Naive thymus-derived CD4-positive, alpha-beta T cell (primary cell): ENCODE data around the gene ARHGAP18. TPM values are rescaled to one million over a fixed set of nuclear protein-coding genes. Genes with fewer than 3 reads are reported as not detected.

ENCODE experiments used
- ATAC-seq: fragments of 150-1000 bp; cut with Tn5 transposase; 2 replicates; pipeline ENCODE4 v1.10.0; 2021; ENCODE audit warnings: mild to moderate bottlenecking, moderate library complexity
- CTCF ChIA-PET: fragments of 350-600 bp; sonication (Branson Sonifier 250); formaldehyde crosslinking; loops from one replicate; lab custom pipeline; 2021; ENCODE audit warnings: antibody characterized with exemption; lab: Charles Lee
- POLR2A ChIA-PET: fragments of 350-600 bp; sonication (Branson Sonifier 250); formaldehyde crosslinking; loops from one replicate; lab custom pipeline; 2021; ENCODE audit warnings: antibody characterized with exemption, inconsistent platforms; lab: Charles Lee
- DNase-seq, 9 donors: peaks; one replicate each; pipeline versions ENCODE4 v3.0.0 to v3.0.0-alpha.2; 2020 to 2022; ENCODE audit warnings: mixed read lengths in 1 of 9
- H3K27ac ChIP-seq: one replicate; pipeline ENCODE4 v1.7.0; 2013; ENCODE audit warnings: mild to moderate bottlenecking, low read depth, low read length, moderate library complexity
- H3K27me3 ChIP-seq, 2 donors: one replicate each; pipeline ENCODE4 v1.7.0; 2013; ENCODE audit warnings: low read length in 2 of 2, mild to moderate bottlenecking in 2 of 2, moderate library complexity in 2 of 2; ENCODE audit not compliant: control insufficient read depth in 2 of 2, insufficient read depth in 2 of 2
- H3K36me3 ChIP-seq, 3 experiments: 1 replicate in 2 of 3; 2 replicates in 1 of 3; pipeline ENCODE4 v1.7.0; 2013; ENCODE audit warnings: low read length in 3 of 3, mild to moderate bottlenecking in 3 of 3, moderate library complexity in 1 of 3; ENCODE audit not compliant: insufficient read depth in 3 of 3, control insufficient read depth in 2 of 3
- H3K4me1 ChIP-seq, 2 donors: one replicate each; pipeline ENCODE4 v1.7.0; 2013; ENCODE audit warnings: low read length in 2 of 2, mild to moderate bottlenecking in 2 of 2, moderate library complexity in 1 of 2; ENCODE audit not compliant: control insufficient read depth in 2 of 2, insufficient read depth in 2 of 2
- H3K4me3 ChIP-seq: 2 replicates; pipeline ENCODE4 v1.7.0; 2013; ENCODE audit warnings: mild to moderate bottlenecking, low read length
- H3K9me3 ChIP-seq, 3 experiments: 1 replicate in 2 of 3; 2 replicates in 1 of 3; pipeline ENCODE4 v1.7.0; 2013; ENCODE audit warnings: low read length in 3 of 3; ENCODE audit not compliant: control insufficient read depth in 2 of 3
- H3K27ac Mint-ChIP-seq, 9 donors: one replicate each; pipeline ENCODE4 v1.8.0; 2020 to 2022; ENCODE audit warnings: mixed read lengths in 9 of 9, mild to moderate bottlenecking in 8 of 9, moderate library complexity in 5 of 9, inconsistent platforms in 2 of 9
- H3K27me3 Mint-ChIP-seq, 5 donors: one replicate each; pipeline ENCODE4 v1.8.0; 2021 to 2022; ENCODE audit warnings: mixed read lengths in 5 of 5, mild to moderate bottlenecking in 1 of 5
- H3K36me3 Mint-ChIP-seq, 5 donors: one replicate each; pipeline ENCODE4 v1.8.0; 2020 to 2022; ENCODE audit warnings: mixed read lengths in 5 of 5, mild to moderate bottlenecking in 3 of 5, inconsistent platforms in 1 of 5
- H3K4me1 Mint-ChIP-seq, 7 donors: one replicate each; pipeline ENCODE4 v1.8.0; 2020 to 2022; ENCODE audit warnings: mixed read lengths in 7 of 7, mild to moderate bottlenecking in 3 of 7, inconsistent platforms in 1 of 7
- H3K4me3 Mint-ChIP-seq, 10 donors: one replicate each; pipeline ENCODE4 v1.8.0; 2020 to 2022; ENCODE audit warnings: mild to moderate bottlenecking in 10 of 10, mixed read lengths in 10 of 10, moderate library complexity in 6 of 10, inconsistent platforms in 2 of 10
- H3K9me3 Mint-ChIP-seq, 11 donors: one replicate each; pipeline ENCODE4 v1.8.0; 2020 to 2022; ENCODE audit warnings: mixed read lengths in 11 of 11, mild to moderate bottlenecking in 4 of 11, inconsistent platforms in 1 of 11, moderate library complexity in 1 of 11
- intact Hi-C, 2 donors: fragments of 100-400 bp; cut with micrococcal nuclease; formaldehyde crosslinking; loops; one replicate each; pipeline ENCODE4 v1.15.1; 2023
- polyA plus RNA-seq, 2 donors: library from polyadenylated mRNA; unstranded; fragments of 300-500 nt; fragmentation: Illumina TruSeq; gene quantifications; one replicate each; pipeline ENCODE4 v1.2.3, GENCODE V29; 2021
- total RNA-seq, 6 experiments: library from RNA in 5 of 6; stranded (reverse) in 5 of 6; gene quantifications; 1 replicate in 5 of 6; 2 replicates in 1 of 6; pipeline ENCODE4 v1.2.3 and lab custom pipeline; 2021 to 2026

The ARHGAP18 gene
- total and polyA plus RNA-seq, 7 experiments from 2014 or later, result 0.53 to 9.4 (median 1.5) TPM

DNA sequence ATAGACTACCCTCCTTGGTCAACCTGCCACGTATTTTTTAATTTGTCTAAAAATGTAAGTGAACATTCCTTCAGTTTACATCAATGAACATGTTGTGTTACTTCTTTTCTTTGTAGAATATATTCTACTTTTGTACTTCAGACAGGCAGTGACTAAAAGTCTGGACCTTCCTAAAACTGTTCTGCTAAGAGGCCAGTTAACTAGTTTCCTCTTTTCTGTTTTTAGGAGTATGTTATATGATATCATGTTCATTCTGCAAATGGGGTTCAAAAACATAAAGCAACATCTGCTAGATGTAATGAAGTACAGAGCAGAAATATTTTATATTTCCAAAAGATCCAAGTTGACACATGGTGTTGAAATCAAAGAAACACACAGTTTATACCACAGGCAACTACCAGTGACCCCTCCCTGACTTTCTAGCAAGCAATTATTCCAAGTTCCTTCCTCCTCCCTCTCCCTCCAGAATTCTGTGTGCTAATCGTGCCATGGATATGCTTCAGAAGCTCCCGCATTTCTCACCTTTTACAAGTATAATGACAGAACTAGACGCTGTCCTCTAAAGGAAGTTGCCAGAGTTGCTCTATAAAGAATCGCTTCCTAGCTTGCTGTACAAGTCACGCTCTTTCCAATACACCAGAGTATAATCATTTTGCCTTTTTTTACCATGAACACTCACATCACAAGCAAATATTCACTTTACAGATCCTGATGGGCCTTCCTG, 64.7 kb downstream of the ARHGAP18 start:
- Histone ChIP-seq H3K27ac (no peak overlapping the region), H3K4me3 (no peak overlapping the region), H3K36me3 (no peaks in the 10 kb centered on the region), H3K9me3 (no peaks in the 10 kb centered on the region), H3K4me1 (no peaks in the 10 kb centered on the region), H3K27me3 (no peaks in the 10 kb centered on the region)
- intact Hi-C loops, result no loop called here
- Mint-ChIP-seq H3K4me3 (no peak overlapping the region), H3K9me3 (no peaks in the 10 kb centered on the region), H3K27ac (peak overlapping the region in 1 of 9 donors; percentile 27), H3K4me1 (peaks cover 0 to 5% (median 0%) of the 10 kb centered on the region in 7 donors), H3K27me3 (peaks cover 0 to 8% (median 0%) of the 10 kb centered on the region in 5 donors), H3K36me3 (peaks cover 0 to 9% (median 0%) of the 10 kb centered on the region in 5 donors)
- no peak for ATAC-seq
- ChIA-PET CTCF (no interaction called here), POLR2A (no interaction called here)
- no peak for DNase-seq

DNA sequence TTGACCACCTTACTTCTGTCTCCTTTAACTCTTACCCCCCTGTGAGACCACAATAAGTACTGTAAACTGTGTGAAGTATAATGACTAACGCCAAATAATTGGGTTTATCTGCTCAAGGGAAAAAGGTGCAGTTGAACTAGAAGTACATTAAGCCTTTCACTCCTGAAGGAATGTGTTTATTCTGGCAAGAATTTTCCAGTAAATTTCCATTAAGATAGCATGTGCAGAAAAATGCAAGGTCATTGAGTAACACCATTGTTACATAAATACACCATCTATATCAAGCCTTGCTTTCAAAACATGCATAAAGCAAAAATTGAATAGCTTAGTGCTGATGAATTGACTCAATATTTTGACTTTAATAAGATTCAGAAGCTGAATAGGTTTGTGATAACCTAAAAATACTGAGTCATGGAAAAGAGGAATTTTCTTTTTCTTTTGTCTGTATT, 65.4 kb downstream of the ARHGAP18 start:
- POLR2A ChIA-PET, result no interaction called here
- peaks cover 0 to 5% (median 0%) of the 10 kb centered on the region in 7 donors for H3K4me1 Mint-ChIP-seq
- CTCF ChIA-PET, result no interaction called here

DNA sequence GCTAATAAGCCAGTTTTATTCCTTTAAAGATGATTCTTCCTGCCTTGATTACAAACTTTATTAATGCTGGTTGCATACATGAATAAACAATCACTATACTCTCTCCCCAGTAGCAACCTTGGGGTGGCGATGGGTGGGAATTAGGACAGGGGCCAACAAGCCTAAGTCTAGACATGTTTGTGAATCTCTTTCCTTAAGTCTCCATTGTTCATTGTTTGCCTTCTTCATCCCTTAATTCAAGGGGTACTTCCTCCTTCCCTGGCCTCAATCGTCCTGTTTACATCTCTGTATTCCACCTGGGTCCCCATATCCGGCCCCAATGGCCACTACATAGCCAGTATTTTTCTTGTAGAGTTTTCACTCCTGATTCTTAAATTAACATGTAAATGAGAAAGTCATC, 66.0 kb downstream of the ARHGAP18 start:
- Histone ChIP-seq H3K36me3 (no peaks in the 10 kb centered on the region), H3K4me3 (no peak overlapping the region), H3K4me1 (no peaks in the 10 kb centered on the region), H3K27ac (no peak overlapping the region), H3K9me3 (no peaks in the 10 kb centered on the region), H3K27me3 (no peaks in the 10 kb centered on the region)
- ATAC-seq (no peak), DNase-seq (no peak)
- no peak overlapping the region for H3K27ac Mint-ChIP-seq
- intact Hi-C loops, result no loop called here
- no peak overlapping the region for H3K4me3 Mint-ChIP-seq
- peaks cover 0 to 5% (median 0%) of the 10 kb centered on the region in 7 donors for H3K4me1 Mint-ChIP-seq
- ChIA-PET CTCF (no interaction called here), POLR2A (no interaction called here)
- H3K36me3 Mint-ChIP-seq, result peaks cover 0 to 9% (median 0%) of the 10 kb centered on the region in 5 donors
- no peaks in the 10 kb centered on the region for H3K9me3 Mint-ChIP-seq
- peaks cover 0 to 8% (median 0%) of the 10 kb centered on the region in 5 donors for H3K27me3 Mint-ChIP-seq

More for the DNA sequence above, 65.4 kb downstream of the ARHGAP18 start:
- Histone ChIP-seq H3K27ac (no peak overlapping the region), H3K36me3 (no peaks in the 10 kb centered on the region), H3K9me3 (no peaks in the 10 kb centered on the region), H3K4me3 (no peak overlapping the region), H3K27me3 (no peaks in the 10 kb centered on the region), H3K4me1 (no peaks in the 10 kb centered on the region)
- intact Hi-C loops, result no loop called here
- DNase-seq (no peak), ATAC-seq (no peak)
- H3K36me3 Mint-ChIP-seq, result peaks cover 0 to 9% (median 0%) of the 10 kb centered on the region in 5 donors
- H3K4me3 Mint-ChIP-seq, result no peak overlapping the region
- no peak overlapping the region for H3K27ac Mint-ChIP-seq
- H3K9me3 Mint-ChIP-seq, result no peaks in the 10 kb centered on the region
- peaks cover 0 to 8% (median 0%) of the 10 kb centered on the region in 5 donors for H3K27me3 Mint-ChIP-seq

DNA sequence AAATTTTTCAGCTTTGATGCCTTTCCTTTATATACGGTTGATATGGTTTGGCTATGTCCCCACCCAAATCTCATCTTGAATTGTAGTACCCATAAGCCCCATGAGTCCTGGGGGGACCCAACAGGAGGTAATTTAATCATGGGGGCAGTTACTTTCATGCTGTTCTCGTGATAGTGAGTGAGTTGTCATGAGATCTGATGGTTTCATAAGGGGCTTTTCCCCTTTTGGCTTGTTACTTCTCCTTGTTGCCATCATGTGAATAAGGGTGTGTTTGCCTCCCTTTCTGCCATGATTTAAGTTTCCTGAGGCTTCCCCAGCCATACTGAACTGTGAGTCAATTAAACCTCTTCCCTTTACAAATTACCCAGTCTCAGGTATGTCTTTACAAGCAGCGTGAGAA, 66.8 kb downstream of the ARHGAP18 start:
- Mint-ChIP-seq H3K4me1 (peaks cover 0 to 2% (median 0%) of the 10 kb centered on the region in 7 donors), H3K36me3 (peaks cover 0 to 9% (median 0%) of the 10 kb centered on the region in 5 donors), H3K4me3 (no peak overlapping the region), H3K27ac (no peak overlapping the region), H3K27me3 (peaks cover 0 to 8% (median 0%) of the 10 kb centered on the region in 5 donors), H3K9me3 (no peaks in the 10 kb centered on the region)
- CTCF ChIA-PET, result no interaction called here
- POLR2A ChIA-PET, result no interaction called here
- no peak for DNase-seq
- no peak for ATAC-seq
- intact Hi-C loops, result no loop called here
- no peaks in the 10 kb centered on the region for H3K9me3 ChIP-seq
- no peak overlapping the region for H3K4me3 ChIP-seq
- no peak overlapping the region for H3K27ac ChIP-seq
- no peaks in the 10 kb centered on the region for H3K27me3 ChIP-seq
- H3K4me1 ChIP-seq, result no peaks in the 10 kb centered on the region
- H3K36me3 ChIP-seq, result no peaks in the 10 kb centered on the region

DNA sequence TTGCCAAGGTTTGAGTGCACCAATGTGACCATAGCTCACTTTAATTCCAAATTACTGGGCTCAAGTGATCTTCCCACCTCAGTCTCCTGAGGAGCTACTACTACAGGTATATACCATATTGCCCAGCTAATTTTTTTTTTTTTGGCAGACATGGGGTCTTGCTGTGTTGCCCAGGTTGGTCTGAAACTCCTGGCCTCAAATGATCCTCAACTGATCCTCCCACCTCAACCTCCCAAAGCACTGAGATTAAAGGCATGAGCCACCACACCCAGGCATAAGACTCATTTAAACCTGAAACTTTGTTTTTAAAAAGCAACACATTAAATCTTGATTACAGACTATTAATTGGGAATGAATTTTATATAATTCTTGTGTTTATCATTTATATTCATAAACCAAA, 67.7 kb downstream of the ARHGAP18 start:
- Mint-ChIP-seq H3K27ac (no peak overlapping the region), H3K27me3 (peaks cover 0 to 7% (median 0%) of the 10 kb centered on the region in 5 donors), H3K9me3 (no peaks in the 10 kb centered on the region), H3K36me3 (peaks cover 0 to 12% (median 5%) of the 10 kb centered on the region in 5 donors), H3K4me3 (no peak overlapping the region), H3K4me1 (peaks cover 0 to 2% (median 0%) of the 10 kb centered on the region in 7 donors)
- no peak overlapping the region for H3K4me3 ChIP-seq
- no peaks in the 10 kb centered on the region for H3K27me3 ChIP-seq
- no peak overlapping the region for H3K27ac ChIP-seq
- CTCF ChIA-PET, result no interaction called here
- H3K4me1 ChIP-seq, result no peaks in the 10 kb centered on the region
- H3K36me3 ChIP-seq, result no peaks in the 10 kb centered on the region
- H3K9me3 ChIP-seq, result no peaks in the 10 kb centered on the region
- DNase-seq, result no peak
- intact Hi-C loops, result no loop called here
- POLR2A ChIA-PET, result no interaction called here
- ATAC-seq, result no peak

DNA sequence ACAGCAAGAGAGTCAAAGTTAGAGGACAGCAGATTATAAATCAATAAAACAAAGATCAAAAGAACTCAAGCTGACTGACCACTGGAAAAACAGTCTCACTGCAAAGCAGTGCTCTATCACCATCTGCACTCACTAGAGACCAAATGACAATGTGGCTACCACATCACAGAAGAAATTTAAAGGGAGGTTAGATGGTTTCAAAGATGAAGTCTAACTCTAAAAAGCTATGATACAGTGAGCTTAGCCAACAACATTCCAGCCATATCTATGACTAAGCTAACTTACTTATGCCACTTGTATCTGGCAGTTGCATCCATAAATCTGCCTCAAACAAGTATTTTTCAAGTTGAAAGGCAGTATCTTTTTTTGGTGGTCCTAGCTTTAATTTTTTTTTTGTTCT, 68.6 kb downstream of the ARHGAP18 start:
- Histone ChIP-seq H3K4me3 (no peak overlapping the region), H3K27me3 (no peaks in the 10 kb centered on the region), H3K36me3 (no peaks in the 10 kb centered on the region), H3K4me1 (no peaks in the 10 kb centered on the region), H3K27ac (no peak overlapping the region), H3K9me3 (no peaks in the 10 kb centered on the region)
- POLR2A ChIA-PET, result no interaction called here
- CTCF ChIA-PET, result no interaction called here
- ATAC-seq, result no peak
- peaks cover 0 to 2% (median 0%) of the 10 kb centered on the region in 7 donors for H3K4me1 Mint-ChIP-seq
- H3K4me3 Mint-ChIP-seq, result no peak overlapping the region
- no peak for DNase-seq
- H3K9me3 Mint-ChIP-seq, result no peaks in the 10 kb centered on the region
- no peak overlapping the region for H3K27ac Mint-ChIP-seq
- peaks cover 0 to 5% (median 0%) of the 10 kb centered on the region in 5 donors for H3K27me3 Mint-ChIP-seq
- intact Hi-C loops, result no loop called here
- peaks cover 0 to 14% (median 7%) of the 10 kb centered on the region in 5 donors for H3K36me3 Mint-ChIP-seq

DNA sequence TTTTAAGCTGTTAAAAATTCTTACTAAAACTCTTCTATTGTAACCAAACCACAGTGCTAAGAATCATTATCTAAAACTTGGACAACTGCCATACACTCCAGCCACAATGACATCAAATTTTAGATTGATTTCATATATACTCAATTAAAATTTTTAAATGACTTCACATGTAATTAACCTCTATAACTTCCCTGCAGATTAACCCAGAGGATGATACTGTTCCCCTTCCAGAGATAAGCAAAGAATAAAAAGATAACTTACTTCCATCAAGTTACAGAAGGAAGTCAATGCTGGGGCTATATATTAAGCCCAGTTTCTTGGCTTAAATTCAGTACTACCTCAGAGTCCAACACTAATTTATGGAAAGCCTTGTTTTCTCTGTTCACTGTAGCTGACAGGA, 71.3 kb downstream of the ARHGAP18 start:
- Histone ChIP-seq H3K4me3 (no peak overlapping the region), H3K27ac (no peak overlapping the region), H3K4me1 (no peaks in the 10 kb centered on the region), H3K36me3 (no peaks in the 10 kb centered on the region), H3K27me3 (no peaks in the 10 kb centered on the region), H3K9me3 (no peaks in the 10 kb centered on the region)
- H3K36me3 Mint-ChIP-seq, result peaks cover 0 to 18% (median 7%) of the 10 kb centered on the region in 5 donors
- no peaks in the 10 kb centered on the region for H3K9me3 Mint-ChIP-seq
- intact Hi-C loops, result no loop called here
- no peaks in the 10 kb centered on the region for H3K27me3 Mint-ChIP-seq
- ChIA-PET CTCF (no interaction called here), POLR2A (no interaction called here)
- H3K4me1 Mint-ChIP-seq, result peaks cover 0 to 3% (median 0%) of the 10 kb centered on the region in 7 donors
- DNase-seq (no peak), ATAC-seq (no peak)
- H3K27ac Mint-ChIP-seq, result no peak overlapping the region
- H3K4me3 Mint-ChIP-seq, result no peak overlapping the region
